ENCODE results near the gene THBS1.

THBS1 gene

GRCh38 chr15:39574427-39574826, 6.5 kb upstream of the THBS1 start:
- no peak for DNase-seq

DNA sequence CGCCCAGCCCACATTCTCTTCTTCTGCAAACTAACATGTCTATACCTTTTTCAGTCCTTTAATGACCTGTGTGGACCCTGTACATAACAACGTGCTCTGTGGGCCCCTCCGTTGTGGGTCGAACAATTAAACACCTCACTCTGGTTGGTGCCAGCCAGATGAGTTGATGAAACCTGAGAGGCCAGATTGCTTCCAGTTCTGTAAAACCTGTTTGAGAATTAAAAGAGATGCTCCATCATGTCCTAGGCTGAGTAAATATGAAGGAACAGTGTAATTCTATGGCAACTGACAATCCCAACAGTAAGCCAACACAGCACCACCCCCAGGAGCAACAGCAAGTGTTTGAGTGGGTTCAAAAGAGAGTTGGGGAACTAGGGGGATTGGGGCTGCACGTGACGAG, 5.7 kb upstream of the THBS1 start:
- DNase-seq, result no peak

DNA sequence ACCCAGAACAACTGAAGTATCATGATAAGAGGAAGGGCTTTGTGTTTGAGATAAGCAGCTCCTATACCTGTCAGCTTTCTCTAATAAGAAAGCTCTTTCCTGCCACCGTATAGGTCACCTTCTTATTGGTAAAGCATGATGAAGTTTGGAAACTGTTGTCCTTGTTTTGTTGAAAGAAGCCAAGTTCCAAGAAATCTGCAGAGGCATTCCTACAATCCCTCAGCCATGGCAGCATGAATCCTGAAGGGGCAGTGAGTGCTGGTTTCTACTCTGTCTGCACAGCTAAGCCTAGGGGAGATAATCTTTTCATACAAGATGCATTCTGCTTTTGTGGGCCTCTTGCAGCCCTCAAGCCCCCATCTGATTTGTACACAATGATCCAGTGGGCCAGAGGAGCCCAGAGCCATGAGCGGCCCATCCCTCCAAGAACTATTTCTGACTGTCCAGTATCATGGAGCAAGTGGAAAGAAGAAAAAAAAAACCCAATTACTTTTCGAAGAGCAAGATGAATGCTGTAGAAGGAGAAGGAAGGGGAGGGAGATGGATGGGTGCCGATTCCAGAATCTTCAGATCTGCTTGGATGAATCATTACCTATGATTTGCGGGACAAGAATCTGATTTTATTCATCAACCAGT, 1.9 kb upstream of the THBS1 start:
- no peak for DNase-seq

DNA sequence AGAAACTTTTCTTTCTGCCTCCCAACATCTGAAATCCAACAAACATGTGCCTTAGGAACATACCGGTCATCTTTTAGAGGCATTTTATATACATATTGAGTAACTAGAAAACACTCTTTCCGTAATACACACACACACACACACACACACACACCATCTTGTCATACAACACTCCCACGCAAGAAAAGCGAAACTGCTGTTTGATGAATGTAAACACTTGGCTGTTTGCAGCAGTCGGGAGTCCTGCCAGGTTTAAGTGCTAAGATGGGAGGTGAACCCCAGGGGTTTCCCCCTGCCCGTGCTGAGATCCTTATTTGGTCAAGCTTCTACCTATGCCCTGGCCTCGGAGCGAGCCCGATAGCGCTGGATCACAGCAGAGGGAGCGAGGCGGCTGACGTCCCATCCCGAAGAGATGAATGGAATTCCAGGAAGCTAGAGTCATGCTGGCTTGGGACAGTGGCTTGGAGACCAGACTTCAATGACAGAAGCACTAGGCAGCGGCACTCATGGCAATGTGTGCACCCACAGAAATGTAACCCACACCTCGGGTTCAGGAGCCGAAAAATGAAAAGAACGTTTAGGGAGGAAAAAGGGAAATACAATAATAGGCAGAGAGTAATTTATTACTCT, 1.3 kb upstream of the THBS1 start:
- no peak for DNase-seq

DNA sequence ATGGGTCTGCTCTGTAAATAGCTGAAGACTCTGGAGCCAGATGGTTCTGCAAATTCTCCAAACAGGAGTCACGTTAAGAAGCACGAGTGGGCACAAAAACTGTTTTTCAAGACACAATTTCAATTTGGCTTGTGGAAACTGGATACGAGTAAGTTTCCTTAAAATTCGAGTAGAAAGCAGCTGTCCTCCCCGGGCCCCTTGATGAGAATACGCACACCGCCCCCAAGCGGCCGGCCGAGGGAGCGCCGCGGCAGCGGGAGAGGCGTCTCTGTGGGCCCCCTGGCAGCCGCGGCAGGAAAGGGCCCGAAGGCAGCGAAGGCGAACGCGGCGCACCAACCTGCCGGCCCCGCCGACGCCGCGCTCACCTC, 778 bp upstream of the THBS1 start:
- DNase-seq, result peak; percentile 67

DNA sequence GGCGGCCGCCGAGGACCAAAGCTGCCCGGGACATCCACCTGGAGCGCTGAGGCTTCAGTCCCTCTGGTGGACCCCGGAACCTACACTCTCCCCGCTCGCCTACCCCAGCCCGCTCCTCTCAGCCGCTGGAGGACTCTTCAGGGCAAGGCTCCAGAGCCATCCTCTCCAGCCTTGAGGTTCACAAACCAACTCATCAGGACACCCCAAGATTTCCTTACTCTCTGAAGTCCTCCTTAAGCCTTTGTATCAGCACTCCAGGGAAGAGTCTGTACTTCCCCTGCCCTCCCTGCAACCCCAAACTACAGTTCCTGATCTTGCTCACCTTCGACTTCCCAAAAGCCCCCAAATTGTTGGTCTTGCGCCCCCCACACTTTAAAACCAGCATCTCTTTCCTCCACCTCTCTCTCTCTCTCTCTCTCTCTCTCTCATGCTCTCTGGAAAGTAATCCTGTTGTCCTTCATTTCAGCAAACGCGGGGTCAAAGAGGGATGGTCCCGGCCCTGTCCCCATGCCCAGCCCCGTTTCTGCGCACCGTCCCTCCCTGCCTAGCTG, 438 bp downstream of the THBS1 start:
- no peak for DNase-seq

- no peak for DNase-seq
Observed at GRCh38 chr15:39581793-39582285, 960 bp downstream of the THBS1 start.

DNA sequence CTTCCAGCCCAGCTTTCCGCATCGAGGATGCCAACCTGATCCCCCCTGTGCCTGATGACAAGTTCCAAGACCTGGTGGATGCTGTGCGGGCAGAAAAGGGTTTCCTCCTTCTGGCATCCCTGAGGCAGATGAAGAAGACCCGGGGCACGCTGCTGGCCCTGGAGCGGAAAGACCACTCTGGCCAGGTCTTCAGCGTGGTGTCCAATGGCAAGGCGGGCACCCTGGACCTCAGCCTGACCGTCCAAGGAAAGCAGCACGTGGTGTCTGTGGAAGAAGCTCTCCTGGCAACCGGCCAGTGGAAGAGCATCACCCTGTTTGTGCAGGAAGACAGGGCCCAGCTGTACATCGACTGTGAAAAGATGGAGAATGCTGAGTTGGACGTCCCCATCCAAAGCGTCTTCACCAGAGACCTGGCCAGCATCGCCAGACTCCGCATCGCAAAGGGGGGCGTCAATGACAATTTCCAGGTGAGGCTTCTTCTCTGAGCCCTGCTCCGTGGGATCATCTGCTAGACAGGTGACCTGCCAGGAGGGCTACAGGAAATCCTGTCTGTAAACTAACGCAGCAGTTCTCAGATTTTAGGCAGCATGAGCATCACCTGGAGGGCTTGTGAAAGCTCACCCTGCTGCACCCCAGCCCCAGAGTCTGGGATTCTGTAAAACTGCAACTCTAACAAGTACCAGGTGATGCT, 1.6 kb downstream of the THBS1 start:
- no peak for DNase-seq

DNA sequence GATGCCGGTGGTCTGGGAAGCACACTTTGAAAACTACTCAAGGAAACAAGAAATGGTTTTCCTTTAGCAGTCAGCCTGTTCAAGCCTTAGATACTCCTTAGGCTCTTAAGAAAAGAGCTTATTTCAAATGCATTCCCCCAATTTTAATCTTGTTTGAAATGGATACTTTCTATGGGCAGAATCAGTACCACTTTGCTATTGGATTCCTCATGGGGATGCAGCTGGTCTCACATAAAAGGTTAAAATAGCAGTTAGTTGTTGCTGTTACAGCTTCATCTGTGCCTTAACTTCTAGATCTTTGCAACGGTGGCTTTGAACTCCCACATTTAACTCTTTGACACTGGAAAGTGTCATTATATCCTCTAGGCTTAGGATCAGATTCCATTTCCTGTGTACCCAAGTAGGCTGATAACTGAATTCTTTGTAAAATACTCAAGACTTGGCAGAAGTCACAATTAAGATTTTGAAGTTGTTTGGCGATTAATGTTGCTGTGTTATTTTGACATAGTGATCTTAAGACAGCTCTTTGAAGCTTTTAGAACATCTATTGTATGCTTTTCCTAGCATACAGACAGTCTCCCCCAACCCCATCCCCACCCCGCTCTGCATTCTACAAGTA, 2.2 kb downstream of the THBS1 start:
- DNase-seq, result no peak

DNA sequence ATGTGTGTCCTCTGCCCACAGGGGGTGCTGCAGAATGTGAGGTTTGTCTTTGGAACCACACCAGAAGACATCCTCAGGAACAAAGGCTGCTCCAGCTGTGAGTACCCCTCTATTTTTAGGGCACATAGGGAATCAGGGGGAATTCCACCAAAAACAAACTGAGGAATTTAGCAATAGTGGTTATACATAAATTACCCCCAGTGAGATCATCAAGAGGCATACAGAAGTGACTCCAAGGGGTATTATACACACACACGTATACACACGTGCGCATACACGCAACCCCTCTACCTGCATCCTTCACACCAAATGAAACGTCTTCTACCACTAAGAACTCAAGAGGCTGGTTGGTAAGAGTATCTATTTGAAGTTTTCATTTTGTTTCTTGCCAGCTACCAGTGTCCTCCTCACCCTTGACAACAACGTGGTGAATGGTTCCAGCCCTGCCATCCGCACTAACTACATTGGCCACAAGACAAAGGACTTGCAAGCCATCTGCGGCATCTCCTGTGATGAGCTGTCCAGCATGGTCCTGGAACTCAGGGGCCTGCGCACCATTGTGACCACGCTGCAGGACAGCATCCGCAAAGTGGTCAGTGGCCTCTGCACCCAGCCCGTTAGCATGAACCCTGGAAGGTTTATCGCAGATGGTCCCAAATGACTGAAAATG, 2.9 kb downstream of the THBS1 start:
- no peak for DNase-seq

DNA sequence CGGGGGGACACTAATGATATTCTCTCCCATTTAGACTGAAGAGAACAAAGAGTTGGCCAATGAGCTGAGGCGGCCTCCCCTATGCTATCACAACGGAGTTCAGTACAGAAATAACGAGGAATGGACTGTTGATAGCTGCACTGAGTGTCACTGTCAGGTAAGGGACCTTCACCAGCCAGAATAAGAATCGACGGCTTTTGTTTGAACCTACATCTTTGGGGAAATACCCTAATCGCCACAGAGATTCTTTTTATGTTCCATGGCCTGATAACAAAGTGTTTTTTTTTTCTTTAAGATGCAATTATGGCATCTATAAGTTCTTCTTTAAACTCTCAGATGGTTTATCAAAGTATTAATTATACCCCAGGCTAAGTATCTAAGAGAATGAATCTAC, 3.4 kb downstream of the THBS1 start:
- DNase-seq, result no peak

DNA sequence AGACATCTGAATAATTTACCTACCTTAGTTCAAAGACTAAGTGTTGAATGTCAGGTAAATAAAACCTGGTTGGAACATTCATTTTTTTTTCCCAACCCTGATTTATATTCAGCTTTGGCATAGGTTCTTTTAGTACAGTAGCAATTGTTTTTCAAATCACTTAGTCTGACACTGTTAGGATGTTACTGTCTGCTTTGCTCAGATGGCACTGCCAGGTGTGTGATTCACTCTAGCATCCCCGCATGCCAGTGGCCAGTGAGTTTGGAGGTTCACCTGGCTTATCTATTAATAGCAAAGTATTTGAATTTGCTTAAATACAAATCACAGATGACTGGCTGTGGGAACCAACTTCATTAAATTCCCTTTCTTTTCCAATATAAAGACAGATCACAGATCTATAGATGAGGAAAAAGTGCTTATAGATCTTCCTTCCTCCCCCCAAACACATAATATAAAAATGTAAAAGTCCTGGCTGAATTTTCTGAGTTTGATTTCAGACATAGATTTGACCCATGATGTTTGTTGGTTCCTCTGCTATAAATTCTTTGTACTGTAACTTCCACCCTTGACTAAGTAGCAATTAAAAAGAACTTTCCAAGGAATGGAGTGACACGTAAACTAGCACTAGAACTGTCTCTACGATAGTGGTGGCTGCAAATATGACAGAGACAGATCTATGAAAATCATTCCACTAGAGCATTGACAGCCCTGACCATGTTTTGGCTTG, 3.9 kb downstream of the THBS1 start:
- DNase-seq, result no peak

DNA sequence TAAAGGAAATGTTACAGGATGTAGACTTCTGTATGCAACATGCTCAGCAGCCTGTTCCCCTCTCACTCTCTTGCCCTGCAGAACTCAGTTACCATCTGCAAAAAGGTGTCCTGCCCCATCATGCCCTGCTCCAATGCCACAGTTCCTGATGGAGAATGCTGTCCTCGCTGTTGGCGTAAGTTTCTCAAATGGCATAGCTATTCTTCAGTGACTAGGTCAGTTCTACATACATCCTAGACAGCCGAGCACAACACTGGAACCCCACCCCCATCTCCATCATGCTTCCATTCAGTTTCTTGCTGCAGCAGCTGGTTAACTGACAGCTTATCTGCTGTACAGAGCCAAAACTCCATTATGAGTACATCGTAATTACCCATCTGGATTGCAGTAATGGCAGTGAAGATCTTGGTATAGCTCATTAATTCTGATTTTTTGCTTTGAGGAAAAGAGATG, 4.5 kb downstream of the THBS1 start:
- no peak for DNase-seq

DNA sequence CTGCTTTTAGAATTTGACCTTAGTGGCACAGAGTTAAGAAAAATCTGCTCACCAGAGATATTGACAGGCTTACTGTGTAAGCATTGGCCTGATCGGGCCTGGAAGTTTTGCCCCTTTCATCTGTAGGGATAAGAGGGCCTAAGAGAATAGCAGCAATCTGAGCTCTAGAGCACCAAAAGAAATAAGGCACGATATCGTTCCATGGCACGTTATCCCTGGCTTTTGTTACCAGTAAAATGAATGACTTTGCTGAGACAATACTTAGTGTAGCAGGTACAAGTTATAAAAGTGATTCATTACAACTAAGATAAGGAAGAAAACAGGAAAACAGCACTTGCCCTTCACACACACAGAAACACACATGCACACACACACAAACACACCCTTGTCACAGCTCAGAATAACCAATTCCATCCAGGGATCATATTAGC, 5.0 kb downstream of the THBS1 start:
- DNase-seq, result no peak

DNA sequence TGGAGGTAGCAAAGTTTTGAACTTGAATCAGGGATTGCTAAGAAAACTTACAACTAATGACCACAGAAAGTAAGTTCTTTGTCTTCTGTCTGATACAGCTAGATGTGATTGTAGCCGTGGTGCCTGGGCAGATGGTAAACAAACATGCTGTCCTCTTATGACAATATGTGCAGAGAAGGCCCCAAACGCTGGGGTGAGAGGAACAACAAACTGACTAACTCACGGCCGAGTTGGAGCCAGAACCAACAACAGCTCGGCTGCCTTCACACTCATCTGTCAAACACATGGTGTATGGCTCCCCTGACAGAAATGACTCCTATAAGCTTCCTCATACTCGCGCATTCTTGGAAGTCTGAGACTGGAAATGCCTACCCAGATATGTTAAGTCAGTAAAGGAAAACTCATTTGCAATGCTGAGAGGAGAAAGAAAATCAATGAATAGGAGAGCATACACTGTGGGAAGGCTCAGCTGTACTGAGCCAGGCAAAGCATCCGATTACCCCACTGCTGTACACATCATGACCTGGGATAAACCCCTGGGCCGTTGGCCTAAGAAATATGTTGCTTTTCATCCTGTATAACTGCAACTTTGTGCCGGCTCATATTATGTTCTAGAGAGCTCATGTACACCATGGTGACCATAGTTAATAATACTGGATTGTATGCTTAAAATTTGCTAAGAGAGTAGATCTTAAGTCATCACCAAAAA, 5.7 kb downstream of the THBS1 start:
- no peak for DNase-seq

DNA sequence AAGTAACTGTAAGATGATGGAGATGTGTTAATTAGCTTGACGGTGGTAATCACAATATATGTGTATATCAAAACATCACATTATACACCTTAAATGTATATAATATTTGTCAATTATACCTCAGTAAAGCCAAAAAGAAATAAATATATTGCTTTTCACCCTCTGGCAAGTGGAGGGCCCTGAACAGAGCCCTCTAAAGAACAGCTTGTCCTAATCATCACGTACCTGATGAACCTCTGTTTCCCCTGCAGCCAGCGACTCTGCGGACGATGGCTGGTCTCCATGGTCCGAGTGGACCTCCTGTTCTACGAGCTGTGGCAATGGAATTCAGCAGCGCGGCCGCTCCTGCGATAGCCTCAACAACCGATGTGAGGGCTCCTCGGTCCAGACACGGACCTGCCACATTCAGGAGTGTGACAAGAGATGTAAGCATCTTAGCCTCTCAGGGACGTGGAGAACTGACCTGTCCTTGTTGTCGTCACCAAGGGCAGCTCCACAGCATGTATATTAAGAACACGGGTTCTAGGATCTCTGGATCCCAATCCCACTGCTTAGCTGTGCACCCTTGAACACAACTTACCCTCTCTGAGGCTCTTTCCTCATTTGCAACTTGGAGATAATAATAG, 6.3 kb downstream of the THBS1 start:
- no peak for DNase-seq

GRCh38 chr15:39587731-39588530, 7.1 kb downstream of the THBS1 start:
- no peak for DNase-seq

- no peak for DNase-seq
Observed at GRCh38 chr15:39588531-39589192, 7.8 kb downstream of the THBS1 start.

- DNase-seq, result no peak
Observed at GRCh38 chr15:39589193-39589814, 8.4 kb downstream of the THBS1 start.
